AG09309 (cell line): ENCODE data around the gene SH2D3C.

ENCODE experiments used
- DNase-seq: peaks from one replicate; pipeline ENCODE4 v3.0.0-alpha.2; 2010; ENCODE audit warnings: low read depth
- H3K4me3 ChIP-seq: 2 replicates; pipeline ENCODE4 v1.5.1; 2011; ENCODE audit warnings: mild to moderate bottlenecking, low read depth, low read length, moderate library complexity; ENCODE audit not compliant: control insufficient read depth
- CTCF ChIP-seq: IDR thresholded peaks from 2 replicates; pipeline ENCODE4 v1.5.1; 2011; ENCODE audit warnings: mild to moderate bottlenecking, low read depth, low read length, inconsistent platforms; ENCODE audit not compliant: insufficient read depth, control insufficient read depth; ENCODE audit errors: missing control alignments

SH2D3C gene

GRCh38 chr9:127812011-127812410 is 33.5 kb upstream of the SH2D3C start:
- H3K4me3 ChIP-seq: no peak overlapping the region
- no peak for TF ChIP-seq CTCF
- no peak for DNase-seq

- H3K4me3 ChIP-seq: no peak overlapping the region
- no peak for DNase-seq
- no peak for TF ChIP-seq CTCF
These were observed 32.1 kb upstream of the SH2D3C start for GRCh38 chr9:127810378-127811187.

GRCh38 chr9:127809540-127810377 is 31.3 kb upstream of the SH2D3C start:
- H3K4me3 ChIP-seq: no peak overlapping the region
- no peak for TF ChIP-seq CTCF
- DNase-seq: no peak

- TF ChIP-seq CTCF: no peak
- H3K4me3 ChIP-seq: no peak overlapping the region
- no peak for DNase-seq
These were observed 30.6 kb upstream of the SH2D3C start for GRCh38 chr9:127809002-127809539.

- H3K4me3 ChIP-seq: no peak overlapping the region
- no peak for DNase-seq
- no peak for TF ChIP-seq CTCF
These were observed 30.0 kb upstream of the SH2D3C start for GRCh38 chr9:127808347-127809001.

- no peak for TF ChIP-seq CTCF
- no peak for DNase-seq
- H3K4me3 ChIP-seq: no peak overlapping the region
These were observed 28.4 kb upstream of the SH2D3C start for GRCh38 chr9:127806871-127807270.
